Colonic mucosa (tissue), 4 donors: ENCODE results near the gene TERB1. TPM values are rescaled to one million over a fixed set of nuclear protein-coding genes. Genes with fewer than 3 reads are reported as not detected.
"Not testable (repeated sequence)": the region's sequence is repeated elsewhere in the genome, so short reads cannot be mapped to it uniquely, and the experiment has no call there.

ENCODE experiments used
- DNase-seq: peaks from one replicate; pipeline ENCODE4 v3.0.0-alpha.2; 2020
- H3K27ac ChIP-seq: fragments of 200-600 bp; one replicate; pipeline ENCODE4 v1.8.0; 2021
- H3K27me3 ChIP-seq: fragments of 200-600 bp; one replicate; pipeline ENCODE4 v1.8.0; 2021
- H3K36me3 ChIP-seq: fragments of 200-600 bp; one replicate; pipeline ENCODE4 v1.8.0; 2021
- H3K4me1 ChIP-seq: fragments of 200-600 bp; one replicate; pipeline ENCODE4 v1.8.0; 2021; ENCODE audit warnings: mild to moderate bottlenecking
- H3K4me3 ChIP-seq: fragments of 200-600 bp; one replicate; pipeline ENCODE4 v1.8.0; 2021
- H3K9ac ChIP-seq, 2 donors: one replicate each; pipeline ENCODE4 v1.7.0; 2013; ENCODE audit warnings: control low read depth in 2 of 2, low read depth in 2 of 2, low read length in 2 of 2
- H3K9me3 ChIP-seq: fragments of 200-600 bp; one replicate; pipeline ENCODE4 v1.8.0; 2021
- CTCF ChIP-seq: fragments of 200-600 bp; IDR thresholded peaks from one replicate; pipeline ENCODE4 v1.8.0; 2022; ENCODE audit warnings: antibody characterized with exemption, mild to moderate bottlenecking
- intact Hi-C: fragments of 100-400 bp; cut with DNase I; formaldehyde crosslinking; loops from one replicate; pipeline ENCODE4 v1.14.1; 2022
- total RNA-seq, 2 donors: library from RNA; stranded (reverse); fragmentation: NEBNext Ultra II Directional in 1 of 2; extraction: Animal tissue kit (Norgen Biotek cat#: 25700) in 1 of 2; gene quantifications; one replicate each; pipeline ENCODE4 v1.2.1, GENCODE V29; 2021
- donor health status: healthy.
- donor health status: DM: no; HTN: no; CAD: no.
- donor health status: DM: no; HTN: no; CAD: no.

The TERB1 gene
- total RNA-seq, 2 donors from 2014 or later: 0.22 TPM; not detected in 1

- peaks cover 6% of the 10 kb centered on the region for H3K36me3 ChIP-seq
- H3K4me3 ChIP-seq: no peak overlapping the region
- TF ChIP-seq CTCF: no peak
- no peaks in the 10 kb centered on the region for H3K4me1 ChIP-seq
- H3K9ac ChIP-seq: no peak overlapping the region
- no peak for DNase-seq
- no peaks in the 10 kb centered on the region for H3K9me3 ChIP-seq
- no peak overlapping the region for H3K27ac ChIP-seq
- H3K27me3 ChIP-seq: no peaks in the 10 kb centered on the region
- intact Hi-C loops: no loop called here
These were observed 775 bp upstream of the TERB1 start for GRCh38 chr16:66802159-66802558.

- Histone ChIP-seq H3K4me3 (no peak overlapping the region), H3K9ac (no peak overlapping the region), H3K27me3 (no peaks in the 10 kb centered on the region), H3K4me1 (no peaks in the 10 kb centered on the region), H3K36me3 (peaks cover 6% of the 10 kb centered on the region), H3K9me3 (no peaks in the 10 kb centered on the region), H3K27ac (no peak overlapping the region)
- no peak for TF ChIP-seq CTCF
- intact Hi-C loops: no loop called here
- DNase-seq: no peak
These were observed 528 bp downstream of the TERB1 start for GRCh38 chr16:66800856-66801255.

- no peak overlapping the region for H3K9ac ChIP-seq
- no peak overlapping the region for H3K4me3 ChIP-seq
- no peak for DNase-seq
- H3K36me3 ChIP-seq: no peaks in the 10 kb centered on the region
- H3K27me3 ChIP-seq: no peaks in the 10 kb centered on the region
- intact Hi-C loops: no loop called here
- H3K4me1 ChIP-seq: no peaks in the 10 kb centered on the region
- no peaks in the 10 kb centered on the region for H3K9me3 ChIP-seq
- no peak overlapping the region for H3K27ac ChIP-seq
- TF ChIP-seq CTCF: no peak
These were observed 3.2 kb downstream of the TERB1 start for GRCh38 chr16:66798161-66798560.

GRCh38 chr16:66793984-66794383 is 7.4 kb downstream of the TERB1 start:
- H3K27ac ChIP-seq, H3K27me3 ChIP-seq, H3K9ac ChIP-seq, H3K4me1 ChIP-seq, DNase-seq, H3K4me3 ChIP-seq, H3K36me3 ChIP-seq, intact Hi-C loops, H3K9me3 ChIP-seq: not testable (repeated sequence)

GRCh38 chr16:66790130-66790733 is 11.2 kb downstream of the TERB1 start:
- DNase-seq: no peak
- no peak for TF ChIP-seq CTCF
- H3K36me3 ChIP-seq: no peaks in the 10 kb centered on the region
- intact Hi-C loops: no loop called here
- no peaks in the 10 kb centered on the region for H3K27me3 ChIP-seq
- no peaks in the 10 kb centered on the region for H3K9me3 ChIP-seq
- H3K4me3 ChIP-seq: no peak overlapping the region
- H3K4me1 ChIP-seq: no peaks in the 10 kb centered on the region
- H3K9ac ChIP-seq: no peak overlapping the region
- no peak overlapping the region for H3K27ac ChIP-seq

GRCh38 chr16:66787427-66787826 is 14.0 kb downstream of the TERB1 start:
- no peak for DNase-seq

More at GRCh38 chr16:66787427-66787826, 14.0 kb downstream of the TERB1 start:
- Histone ChIP-seq H3K27ac (no peak overlapping the region), H3K9me3 (no peaks in the 10 kb centered on the region), H3K9ac (no peak overlapping the region), H3K36me3 (no peaks in the 10 kb centered on the region), H3K4me3 (no peak overlapping the region), H3K4me1 (no peaks in the 10 kb centered on the region), H3K27me3 (no peaks in the 10 kb centered on the region)
- intact Hi-C loops: loop anchor here (10.0 kb wide), 1 partner anchor 57 kb away; the partner anchor contains the start of gene CA7
- TF ChIP-seq CTCF: no peak
